Calu3 (cell line): ENCODE results near the gene UBQLN4. TPM values are rescaled to one million over a fixed set of nuclear protein-coding genes. Genes with fewer than 3 reads are reported as not detected.

ENCODE experiments used
- Bru-seq: library from RNA; stranded (reverse); fragments of 400-500 nt; gene quantifications from one replicate; lab custom pipeline; 2021; lab: Mats Ljungman, UMichigan
- BruChase-seq, 2 experiments: library from RNA; stranded (reverse); fragments of 400-500 nt; gene quantifications; one replicate each; lab custom pipeline; 2021; lab: Mats Ljungman, UMichigan
- BruUV-seq: library from RNA; stranded (reverse); fragments of 400-500 nt; replicated peaks from 2 replicates; lab custom pipeline; 2021; lab: Mats Ljungman, UMichigan
- CTCF ChIA-PET: fragments of 300-600 bp; sonication (Branson Sonifier 250); formaldehyde crosslinking; loops from one replicate; lab custom pipeline; 2022; ENCODE audit warnings: antibody characterized with exemption; lab: Charles Lee
- DNase-seq: peaks from one replicate; pipeline ENCODE4 v3.0.0; 2022
- H3K27ac Mint-ChIP-seq: one replicate; pipeline ENCODE4 v1.8.0; 2022; ENCODE audit warnings: mixed read lengths; ENCODE audit not compliant: unreplicated experiment
- H3K27me3 Mint-ChIP-seq: one replicate; pipeline ENCODE4 v1.8.0; 2022; ENCODE audit warnings: mixed read lengths; ENCODE audit not compliant: unreplicated experiment
- H3K36me3 Mint-ChIP-seq: one replicate; pipeline ENCODE4 v1.8.0; 2022; ENCODE audit warnings: mild to moderate bottlenecking, moderate library complexity, mixed read lengths; ENCODE audit not compliant: insufficient read depth, unreplicated experiment
- H3K4me1 Mint-ChIP-seq: one replicate; pipeline ENCODE4 v1.8.0; 2022; ENCODE audit warnings: mild to moderate bottlenecking, low read depth, mixed read lengths; ENCODE audit not compliant: unreplicated experiment
- H3K4me3 Mint-ChIP-seq: one replicate; pipeline ENCODE4 v1.8.0; 2022; ENCODE audit warnings: mild to moderate bottlenecking, low read depth, moderate library complexity, mixed read lengths; ENCODE audit not compliant: unreplicated experiment
- H3K9me3 Mint-ChIP-seq: one replicate; pipeline ENCODE4 v1.8.0; 2022; ENCODE audit warnings: low read depth, mixed read lengths; ENCODE audit not compliant: unreplicated experiment
- intact Hi-C: fragments of 100-400 bp; cut with micrococcal nuclease; formaldehyde crosslinking; loops from one replicate; pipeline ENCODE4 v1.10.0; 2022; ENCODE audit not compliant: unreplicated experiment
- long read RNA-seq: library from polyadenylated mRNA; stranded (forward); transcript quantifications from one replicate; pipeline ENCODE4 v2.0.0, GENCODE V29; 2022
- total RNA-seq: library from RNA; stranded (reverse); gene quantifications from 2 replicates; pipeline ENCODE4 v1.2.3, GENCODE V29; 2022
- TF ChIP-seq, protein P1 (sequence below): fragments of 200-600 bp; IDR thresholded peaks from one replicate; pipeline ENCODE4 v1.8.0; 2022; ENCODE audit warnings: antibody characterized with exemption; ENCODE audit not compliant: unreplicated experiment

Gene UBQLN4
- total RNA-seq (60.0 and 77.3 TPM in 2 replicates), Bru-seq, nascent RNA (percentile 67 among the genes with signal in this experiment), BruChase-seq, experiment 1, labeled RNA remaining after a 6-hour chase (percentile 91 among the genes with signal in this experiment), BruChase-seq, experiment 2, labeled RNA remaining after a 2-hour chase (percentile 84 among the genes with signal in this experiment)
- long read RNA-seq, transcript UBQLN4-201 (11 exons, 3,576 nt), result major isoform, 28 of 58 reads
- long read RNA-seq, partial matches to known transcripts, result 22 of 58 reads
- long read RNA-seq, other reads (novel, unspliced or antisense), result 8 of 58 reads

DNA sequence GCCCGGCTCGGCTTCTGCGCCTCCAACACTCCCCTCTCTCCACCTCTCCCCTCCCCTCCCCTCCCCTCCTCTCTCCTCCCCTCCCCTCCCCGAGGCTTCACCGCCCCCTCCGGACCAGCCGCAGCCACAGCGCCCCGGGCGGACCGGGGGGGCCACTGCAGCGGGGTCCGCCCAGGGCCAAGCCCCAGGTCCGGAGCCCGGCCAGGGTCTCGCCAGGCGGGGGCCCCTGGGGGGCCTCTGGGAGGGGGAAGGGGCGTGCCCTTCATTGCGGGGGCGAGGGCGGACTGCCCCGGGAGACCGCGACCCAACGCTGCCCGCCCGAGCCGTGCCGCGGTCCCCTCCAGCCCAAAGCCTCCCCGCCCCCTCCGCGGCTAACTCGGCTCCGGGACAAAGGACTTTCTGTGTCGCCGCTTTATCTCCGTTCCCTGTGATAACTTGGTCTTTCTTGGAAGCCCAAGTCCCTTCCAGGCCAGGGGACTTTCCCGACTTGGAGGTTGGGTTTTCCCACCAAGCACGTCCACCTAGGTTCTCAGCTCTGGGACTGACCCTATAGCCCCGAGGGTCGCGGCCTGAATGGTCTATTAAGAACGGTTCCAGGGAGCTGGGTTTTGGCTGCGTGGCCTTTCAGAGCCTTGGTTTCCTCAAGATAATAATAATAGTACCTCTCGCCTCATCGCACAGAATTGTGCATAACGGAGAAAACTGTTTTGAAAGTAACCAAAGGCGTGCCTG is at the start of gene UBQLN4:
TSS of gene UBQLN4 (minus strand) at position 31 of the 732 bp plus-strand sequence. CDS start 97 bp downstream, outside the sequence.
- intact Hi-C loops, result no loop called here
- CTCF ChIA-PET, result interaction anchor here (0.6 to 2.4 kb wide), 6 partner anchors 8 to 225 kb away, joined by 3 to 10 read pairs (median 3); no protein-coding TSS in a partner anchor
- no peaks in the 10 kb centered on the region for H3K27me3 Mint-ChIP-seq
- TSS peak; percentile 53 for BruUV-seq
- peaks cover 33% of the 10 kb centered on the region for H3K4me1 Mint-ChIP-seq
- H3K36me3 Mint-ChIP-seq, result peaks cover 68% of the 10 kb centered on the region
- H3K4me3 Mint-ChIP-seq, result peak within 1 kb of the TSS; percentile 99
- H3K9me3 Mint-ChIP-seq, result no peaks in the 10 kb centered on the region
- TF ChIP-seq, protein P1, sequence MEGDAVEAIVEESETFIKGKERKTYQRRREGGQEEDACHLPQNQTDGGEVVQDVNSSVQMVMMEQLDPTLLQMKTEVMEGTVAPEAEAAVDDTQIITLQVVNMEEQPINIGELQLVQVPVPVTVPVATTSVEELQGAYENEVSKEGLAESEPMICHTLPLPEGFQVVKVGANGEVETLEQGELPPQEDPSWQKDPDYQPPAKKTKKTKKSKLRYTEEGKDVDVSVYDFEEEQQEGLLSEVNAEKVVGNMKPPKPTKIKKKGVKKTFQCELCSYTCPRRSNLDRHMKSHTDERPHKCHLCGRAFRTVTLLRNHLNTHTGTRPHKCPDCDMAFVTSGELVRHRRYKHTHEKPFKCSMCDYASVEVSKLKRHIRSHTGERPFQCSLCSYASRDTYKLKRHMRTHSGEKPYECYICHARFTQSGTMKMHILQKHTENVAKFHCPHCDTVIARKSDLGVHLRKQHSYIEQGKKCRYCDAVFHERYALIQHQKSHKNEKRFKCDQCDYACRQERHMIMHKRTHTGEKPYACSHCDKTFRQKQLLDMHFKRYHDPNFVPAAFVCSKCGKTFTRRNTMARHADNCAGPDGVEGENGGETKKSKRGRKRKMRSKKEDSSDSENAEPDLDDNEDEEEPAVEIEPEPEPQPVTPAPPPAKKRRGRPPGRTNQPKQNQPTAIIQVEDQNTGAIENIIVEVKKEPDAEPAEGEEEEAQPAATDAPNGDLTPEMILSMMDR, result peak; percentile 30
- DNase-seq, result peak; percentile 94
- H3K27ac Mint-ChIP-seq, result peak within 1 kb of the TSS; percentile 80

DNA sequence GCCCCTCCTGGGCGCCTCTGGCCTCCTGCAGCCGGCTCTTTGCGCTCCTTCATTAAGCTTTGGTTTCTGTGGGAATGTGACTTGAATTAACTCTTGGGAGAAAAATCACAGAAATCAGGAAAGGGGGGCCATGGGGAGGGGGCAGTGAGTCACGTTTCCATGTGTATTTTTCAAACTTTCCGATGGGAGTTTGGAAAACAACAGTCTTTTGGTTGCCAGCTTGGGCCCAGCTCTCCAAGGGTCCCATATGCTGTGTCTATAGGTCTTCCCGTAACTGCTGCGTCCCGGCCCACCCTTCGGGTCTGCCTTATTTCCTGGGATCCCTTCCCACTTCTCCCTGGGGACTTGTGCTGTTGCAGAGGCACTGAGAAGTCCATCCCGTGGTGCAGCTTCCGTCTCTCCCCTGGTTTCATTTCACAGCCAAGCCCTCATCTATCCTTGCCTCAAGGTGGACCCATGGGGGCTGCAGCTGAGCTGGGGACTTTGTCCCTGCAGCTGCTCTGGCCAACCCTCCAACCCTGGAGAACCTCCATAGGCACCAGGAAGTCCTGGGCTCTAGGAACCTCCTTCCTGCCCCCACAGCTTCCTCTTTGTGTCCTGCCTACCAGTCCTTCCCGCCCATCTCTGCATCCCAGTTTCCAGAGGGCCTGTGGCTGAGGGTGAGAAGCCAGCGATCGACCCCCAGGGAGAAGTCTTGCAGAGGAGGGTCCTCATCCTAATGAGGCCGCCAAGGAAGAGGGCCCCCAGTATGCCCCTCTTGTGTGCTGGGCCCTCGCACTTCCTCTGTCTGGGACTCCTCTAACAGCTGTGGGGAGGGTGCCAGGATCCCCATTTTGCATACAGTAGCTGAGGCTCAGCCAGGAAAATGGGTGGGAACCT is 49.3 kb upstream of the UBQLN4 start:
- DNase-seq, result no peak
- Mint-ChIP-seq H3K9me3 (no peaks in the 10 kb centered on the region), H3K27ac (peak overlapping the region; percentile 89), H3K4me1 (peaks cover 82% of the 10 kb centered on the region), H3K4me3 (no peak overlapping the region), H3K27me3 (no peaks in the 10 kb centered on the region), H3K36me3 (peaks cover 36% of the 10 kb centered on the region)
- CTCF ChIA-PET, result interaction anchor here (1.1 to 19.9 kb wide), 2 partner anchors 25 to 51 kb away, joined by 3 to 356 read pairs; partner anchors contain the start of gene SEMA4A
- BruUV-seq, result no TSS peak
- intact Hi-C loops, result no loop called here
- TF ChIP-seq, protein P1, result no peak

DNA sequence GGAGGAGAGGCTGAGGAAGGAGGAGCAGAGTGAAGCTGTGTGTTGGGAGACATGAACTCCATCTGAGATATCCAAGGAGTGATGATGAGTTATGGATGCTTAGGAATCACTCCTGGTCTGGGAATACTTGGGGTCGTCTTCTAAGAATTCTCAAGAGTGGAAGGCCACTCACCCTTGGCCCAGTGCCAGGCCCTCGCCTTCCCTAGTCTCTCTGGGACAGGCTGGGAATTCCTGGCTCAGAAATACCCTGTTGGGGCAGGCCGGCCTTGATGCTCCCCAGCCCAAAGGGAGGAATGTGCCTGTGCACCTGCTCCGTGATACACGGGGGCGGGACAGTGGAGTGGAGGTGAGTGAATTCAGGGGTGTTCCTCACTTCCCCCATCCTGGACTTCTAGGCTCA is 48.3 kb upstream of the UBQLN4 start:
- Mint-ChIP-seq H3K36me3 (peaks cover 37% of the 10 kb centered on the region), H3K27ac (no peak overlapping the region), H3K4me1 (peaks cover 77% of the 10 kb centered on the region), H3K4me3 (no peak overlapping the region), H3K9me3 (no peaks in the 10 kb centered on the region), H3K27me3 (no peaks in the 10 kb centered on the region)
- TF ChIP-seq, protein P1, result no peak
- no TSS peak for BruUV-seq
- DNase-seq, result no peak
- intact Hi-C loops, result no loop called here
- CTCF ChIA-PET, result interaction anchor here (1.1 to 19.9 kb wide), 2 partner anchors 26 to 52 kb away, joined by 3 to 356 read pairs; partner anchors contain the start of gene SEMA4A
